ENCODE data around the gene NUDT14.

The NUDT14 gene

DNA sequence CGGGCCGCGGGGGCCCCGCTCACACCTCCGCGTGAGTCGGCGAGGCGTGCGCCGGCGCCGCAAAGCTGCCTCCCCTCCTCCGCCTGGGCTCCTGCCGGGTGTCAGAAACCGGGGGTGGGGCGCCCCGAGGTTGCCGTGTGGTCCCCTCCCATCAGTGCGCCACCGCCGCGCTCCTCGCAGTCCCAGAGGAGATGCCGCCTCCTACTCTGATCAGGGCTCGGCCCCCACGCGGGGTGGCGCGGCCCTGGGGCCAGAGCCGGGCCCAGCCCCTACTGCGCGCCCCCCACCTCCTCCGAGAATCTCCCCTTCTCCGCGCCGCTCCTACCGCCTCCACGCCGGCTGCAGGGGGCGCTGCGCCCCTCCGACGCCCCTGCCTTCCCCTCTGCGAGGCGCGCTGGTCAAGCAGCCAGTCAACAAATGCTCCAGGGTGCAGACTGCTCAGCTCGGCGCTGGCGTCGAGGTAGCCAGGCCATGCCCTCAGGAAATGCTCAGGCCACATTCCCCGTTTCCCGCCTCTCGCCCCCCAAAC is 12.1 kb downstream of the NUDT14 start:
- TF ChIP-seq MYC (IDR thresholded peaks at IDR 0.05; ENCODE audit: low read depth, low read length) (no peak), CTCF (IDR thresholded peaks at IDR 0.05; ENCODE audit: low read depth, low read length) (peak; percentile 27), MAX (IDR thresholded peaks at IDR 0.05; ENCODE audit: low read depth, low read length) (no peak), POLR2A (IDR thresholded peaks at IDR 0.05; ENCODE audit: extremely low read depth, insufficient read length) (no peak)
- no peak for DNase-seq (ENCODE audit: low read depth)
- H3K4me3 ChIP-seq (ENCODE audit: low read depth, low read length), result no peak overlapping the region

GRCh38 chr14:105168496-105168978 is 12.6 kb downstream of the NUDT14 start, which contains the start of gene JAG2:
JAG2 (minus strand) TSS chr14:105168776; CDS start chr14:105168420, 356 bp downstream.
- no peak within 1 kb of the TSS for H3K4me3 ChIP-seq (ENCODE audit: low read depth, low read length)
- no peak for DNase-seq (ENCODE audit: low read depth)
- TF ChIP-seq MAX (IDR thresholded peaks at IDR 0.05; ENCODE audit: low read depth, low read length), result no peak
- TF ChIP-seq CTCF (IDR thresholded peaks at IDR 0.05; ENCODE audit: low read depth, low read length), result no peak
- no peak for TF ChIP-seq POLR2A (IDR thresholded peaks at IDR 0.05; ENCODE audit: extremely low read depth, insufficient read length)
- no peak for TF ChIP-seq MYC (IDR thresholded peaks at IDR 0.05; ENCODE audit: low read depth, low read length)

DNA sequence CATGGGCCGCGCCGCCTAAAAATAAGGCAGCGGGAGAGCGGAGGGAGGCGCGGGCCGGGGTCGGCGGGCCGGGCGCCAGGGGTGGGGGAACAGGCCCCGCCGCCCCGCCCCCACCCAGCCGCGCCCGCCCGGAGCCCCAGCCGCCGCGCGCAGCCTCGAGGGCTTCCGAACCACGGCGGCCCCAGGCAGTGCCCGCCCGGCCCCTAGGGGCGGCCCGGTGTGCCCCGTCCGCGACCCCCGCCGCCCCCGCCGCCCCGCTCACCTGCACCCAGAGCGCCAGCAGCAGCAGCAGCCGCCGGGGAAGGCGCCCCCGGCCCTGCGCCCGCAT is 13.1 kb downstream of the NUDT14 start:
- no peak overlapping the region for H3K4me3 ChIP-seq (ENCODE audit: low read depth, low read length)
- TF ChIP-seq MYC (IDR thresholded peaks at IDR 0.05; ENCODE audit: low read depth, low read length) (no peak), POLR2A (IDR thresholded peaks at IDR 0.05; ENCODE audit: extremely low read depth, insufficient read length) (no peak), MAX (IDR thresholded peaks at IDR 0.05; ENCODE audit: low read depth, low read length) (no peak), CTCF (IDR thresholded peaks at IDR 0.05; ENCODE audit: low read depth, low read length) (no peak)
- no peak for DNase-seq (ENCODE audit: low read depth)

GRCh38 chr14:105167303-105168092 is 13.6 kb downstream of the NUDT14 start:
- no peak for DNase-seq (ENCODE audit: low read depth)
- H3K4me3 ChIP-seq (ENCODE audit: low read depth, low read length), result no peak overlapping the region
- TF ChIP-seq POLR2A (IDR thresholded peaks at IDR 0.05; ENCODE audit: extremely low read depth, insufficient read length) (no peak), MAX (IDR thresholded peaks at IDR 0.05; ENCODE audit: low read depth, low read length) (no peak), CTCF (IDR thresholded peaks at IDR 0.05; ENCODE audit: low read depth, low read length) (no peak), MYC (IDR thresholded peaks at IDR 0.05; ENCODE audit: low read depth, low read length) (no peak)

- no peak for DNase-seq (ENCODE audit: low read depth)
- H3K4me3 ChIP-seq (ENCODE audit: low read depth, low read length), result no peak overlapping the region
- TF ChIP-seq MYC (IDR thresholded peaks at IDR 0.05; ENCODE audit: low read depth, low read length) (no peak), POLR2A (IDR thresholded peaks at IDR 0.05; ENCODE audit: extremely low read depth, insufficient read length) (no peak), CTCF (IDR thresholded peaks at IDR 0.05; ENCODE audit: low read depth, low read length) (no peak), MAX (IDR thresholded peaks at IDR 0.05; ENCODE audit: low read depth, low read length) (no peak)
Observed at GRCh38 chr14:105166571-105167302, 14.4 kb downstream of the NUDT14 start.

Data from NB4 (cell line).